ENCODE data around the gene NIM1K.

DNA sequence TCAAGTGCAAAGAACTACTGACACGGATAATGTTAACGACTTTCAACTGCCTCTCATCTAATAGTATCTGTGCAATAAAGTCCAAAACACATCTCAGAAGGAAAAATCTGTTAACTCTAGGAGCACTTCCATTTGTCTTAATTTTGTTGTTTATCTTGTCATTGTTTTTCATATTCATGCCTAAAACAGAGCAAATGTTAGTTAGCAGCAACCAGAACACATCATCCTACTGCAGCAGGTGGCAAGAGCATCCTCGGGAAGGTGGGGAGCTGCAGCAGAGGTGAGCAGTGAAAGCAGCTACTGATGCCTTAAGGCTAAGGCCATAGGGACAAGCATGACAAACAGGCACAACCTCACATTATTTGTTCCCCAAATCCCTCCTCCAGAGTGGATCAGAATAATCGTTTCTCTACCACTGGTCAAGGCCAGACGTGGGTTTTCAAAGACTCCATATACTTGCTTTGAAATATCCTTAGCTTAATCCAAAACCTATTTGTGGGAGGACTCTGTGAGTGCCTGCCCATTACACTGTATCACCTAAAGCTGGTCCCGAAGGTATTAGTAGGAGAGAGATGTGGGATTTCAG, 120.1 kb downstream of the NIM1K start:
- TF ChIP-seq POLR2A (IDR thresholded peaks at IDR 0.05) (no peak), POLR2AphosphoS5 (IDR thresholded peaks at IDR 0.05) (no peak)
- TF ChIP-seq, protein P1, sequence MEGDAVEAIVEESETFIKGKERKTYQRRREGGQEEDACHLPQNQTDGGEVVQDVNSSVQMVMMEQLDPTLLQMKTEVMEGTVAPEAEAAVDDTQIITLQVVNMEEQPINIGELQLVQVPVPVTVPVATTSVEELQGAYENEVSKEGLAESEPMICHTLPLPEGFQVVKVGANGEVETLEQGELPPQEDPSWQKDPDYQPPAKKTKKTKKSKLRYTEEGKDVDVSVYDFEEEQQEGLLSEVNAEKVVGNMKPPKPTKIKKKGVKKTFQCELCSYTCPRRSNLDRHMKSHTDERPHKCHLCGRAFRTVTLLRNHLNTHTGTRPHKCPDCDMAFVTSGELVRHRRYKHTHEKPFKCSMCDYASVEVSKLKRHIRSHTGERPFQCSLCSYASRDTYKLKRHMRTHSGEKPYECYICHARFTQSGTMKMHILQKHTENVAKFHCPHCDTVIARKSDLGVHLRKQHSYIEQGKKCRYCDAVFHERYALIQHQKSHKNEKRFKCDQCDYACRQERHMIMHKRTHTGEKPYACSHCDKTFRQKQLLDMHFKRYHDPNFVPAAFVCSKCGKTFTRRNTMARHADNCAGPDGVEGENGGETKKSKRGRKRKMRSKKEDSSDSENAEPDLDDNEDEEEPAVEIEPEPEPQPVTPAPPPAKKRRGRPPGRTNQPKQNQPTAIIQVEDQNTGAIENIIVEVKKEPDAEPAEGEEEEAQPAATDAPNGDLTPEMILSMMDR (IDR thresholded peaks at IDR 0.05), result no peak

Data from transverse colon (tissue), 4 donors.